GM12875 (cell line): ENCODE measurements around the gene ADA.

Experiments used
- H3K4me3 ChIP-seq: one replicate; pipeline ENCODE4 v1.5.1; 2011; ENCODE audit warnings: low read depth, low read length, control low read depth
- TF ChIP-seq, protein P1 (sequence below): IDR thresholded peaks from 2 replicates; pipeline ENCODE4 v1.5.1; 2011; ENCODE audit warnings: low read depth, mild to moderate bottlenecking, control low read depth, inconsistent platforms, low read length, moderate library complexity, borderline replicate concordance; ENCODE audit not compliant: insufficient read depth

Gene ADA

GRCh38 chr20:44584162-44584561 lies 67.3 kb downstream of the ADA start:
- TF ChIP-seq, protein P1, sequence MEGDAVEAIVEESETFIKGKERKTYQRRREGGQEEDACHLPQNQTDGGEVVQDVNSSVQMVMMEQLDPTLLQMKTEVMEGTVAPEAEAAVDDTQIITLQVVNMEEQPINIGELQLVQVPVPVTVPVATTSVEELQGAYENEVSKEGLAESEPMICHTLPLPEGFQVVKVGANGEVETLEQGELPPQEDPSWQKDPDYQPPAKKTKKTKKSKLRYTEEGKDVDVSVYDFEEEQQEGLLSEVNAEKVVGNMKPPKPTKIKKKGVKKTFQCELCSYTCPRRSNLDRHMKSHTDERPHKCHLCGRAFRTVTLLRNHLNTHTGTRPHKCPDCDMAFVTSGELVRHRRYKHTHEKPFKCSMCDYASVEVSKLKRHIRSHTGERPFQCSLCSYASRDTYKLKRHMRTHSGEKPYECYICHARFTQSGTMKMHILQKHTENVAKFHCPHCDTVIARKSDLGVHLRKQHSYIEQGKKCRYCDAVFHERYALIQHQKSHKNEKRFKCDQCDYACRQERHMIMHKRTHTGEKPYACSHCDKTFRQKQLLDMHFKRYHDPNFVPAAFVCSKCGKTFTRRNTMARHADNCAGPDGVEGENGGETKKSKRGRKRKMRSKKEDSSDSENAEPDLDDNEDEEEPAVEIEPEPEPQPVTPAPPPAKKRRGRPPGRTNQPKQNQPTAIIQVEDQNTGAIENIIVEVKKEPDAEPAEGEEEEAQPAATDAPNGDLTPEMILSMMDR, result no peak
- no peak overlapping the region for H3K4me3 ChIP-seq

DNA sequence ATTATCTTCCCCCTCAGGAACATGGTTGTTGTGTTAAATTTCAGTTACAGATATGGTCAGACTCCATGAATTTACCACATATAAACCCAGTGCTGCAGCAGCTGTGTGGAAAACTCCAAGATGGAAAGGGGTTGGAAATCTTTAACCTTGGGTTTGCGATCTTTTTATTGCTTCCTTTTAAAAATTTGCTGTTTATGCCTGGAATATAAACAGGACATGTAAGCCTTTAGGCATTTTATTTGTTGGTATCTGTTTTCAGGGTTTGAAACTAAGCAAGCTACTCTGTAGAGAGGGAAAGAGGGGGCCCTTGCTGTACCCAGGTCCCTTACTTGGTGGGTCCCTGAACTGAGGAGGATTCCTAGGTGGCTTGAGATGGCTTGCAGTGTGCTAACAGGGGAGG lies 68.3 kb downstream of the ADA start:
- TF ChIP-seq, protein P1, result no peak
- no peak overlapping the region for H3K4me3 ChIP-seq

DNA sequence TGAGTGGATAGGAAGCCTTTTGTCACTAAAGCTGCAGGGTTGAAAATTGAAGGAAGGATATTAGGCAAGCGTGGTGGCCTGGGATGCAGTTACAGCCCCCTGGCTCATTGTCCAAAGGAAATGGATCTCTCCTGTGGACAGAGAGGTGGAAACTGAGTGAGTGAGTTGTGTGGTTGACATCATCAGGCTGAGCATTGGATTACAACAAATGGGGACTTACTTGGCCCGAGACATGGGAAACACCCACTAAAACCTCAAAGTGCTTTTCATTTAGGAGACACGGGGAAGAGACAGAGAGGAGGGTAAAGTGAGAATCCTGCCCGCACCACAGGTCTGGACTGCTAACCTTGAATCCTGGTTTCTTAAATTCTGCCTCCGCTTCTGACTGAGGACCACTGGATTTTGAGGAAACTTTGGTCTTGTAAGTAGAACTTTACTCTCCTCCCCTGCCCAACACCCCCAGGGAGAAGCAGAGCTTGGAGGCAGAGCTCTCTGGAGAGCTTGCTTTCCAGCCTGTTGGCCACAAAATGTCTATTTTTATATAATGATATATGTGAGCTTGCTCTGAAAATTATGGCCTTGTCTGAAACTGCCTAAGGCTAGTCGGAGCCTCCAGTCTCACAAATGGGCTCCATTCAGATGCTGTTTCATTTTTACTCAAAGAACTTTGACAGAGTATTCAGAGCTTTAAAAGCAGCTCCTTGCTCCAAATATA lies 69.0 kb downstream of the ADA start, which contains the start of gene PKIG:
TSS of gene PKIG (plus strand) at position 269 of the 715 bp plus-strand sequence. CDS start 31,978 bp downstream, outside the sequence.
- no peak within 1 kb of the TSS for H3K4me3 ChIP-seq
- TF ChIP-seq, protein P1, result no peak

DNA sequence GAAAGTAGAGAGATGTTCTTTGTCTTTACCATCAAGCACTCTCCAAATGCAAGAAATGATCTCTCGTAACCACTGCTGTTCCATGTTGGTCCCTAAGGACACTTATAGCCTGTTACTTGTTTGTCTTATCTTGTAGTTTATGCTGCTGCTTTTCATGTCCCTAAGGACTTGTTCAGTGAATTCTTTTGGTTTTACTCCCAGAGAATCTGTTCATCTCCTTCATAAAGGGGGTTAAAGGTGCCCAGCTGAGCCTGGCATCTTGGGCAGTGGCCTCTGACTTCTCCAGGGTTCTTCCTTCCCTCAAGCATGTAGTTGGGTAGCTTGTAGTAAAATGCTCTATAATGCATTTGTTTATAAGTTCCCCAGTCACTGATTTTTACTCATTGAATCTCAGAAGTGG lies 70.0 kb downstream of the ADA start:
- TF ChIP-seq, protein P1, result no peak
- H3K4me3 ChIP-seq, result no peak overlapping the region

GRCh38 chr20:44580581-44581268 lies 70.8 kb downstream of the ADA start:
- H3K4me3 ChIP-seq, result no peak overlapping the region
- TF ChIP-seq, protein P1, result no peak

DNA sequence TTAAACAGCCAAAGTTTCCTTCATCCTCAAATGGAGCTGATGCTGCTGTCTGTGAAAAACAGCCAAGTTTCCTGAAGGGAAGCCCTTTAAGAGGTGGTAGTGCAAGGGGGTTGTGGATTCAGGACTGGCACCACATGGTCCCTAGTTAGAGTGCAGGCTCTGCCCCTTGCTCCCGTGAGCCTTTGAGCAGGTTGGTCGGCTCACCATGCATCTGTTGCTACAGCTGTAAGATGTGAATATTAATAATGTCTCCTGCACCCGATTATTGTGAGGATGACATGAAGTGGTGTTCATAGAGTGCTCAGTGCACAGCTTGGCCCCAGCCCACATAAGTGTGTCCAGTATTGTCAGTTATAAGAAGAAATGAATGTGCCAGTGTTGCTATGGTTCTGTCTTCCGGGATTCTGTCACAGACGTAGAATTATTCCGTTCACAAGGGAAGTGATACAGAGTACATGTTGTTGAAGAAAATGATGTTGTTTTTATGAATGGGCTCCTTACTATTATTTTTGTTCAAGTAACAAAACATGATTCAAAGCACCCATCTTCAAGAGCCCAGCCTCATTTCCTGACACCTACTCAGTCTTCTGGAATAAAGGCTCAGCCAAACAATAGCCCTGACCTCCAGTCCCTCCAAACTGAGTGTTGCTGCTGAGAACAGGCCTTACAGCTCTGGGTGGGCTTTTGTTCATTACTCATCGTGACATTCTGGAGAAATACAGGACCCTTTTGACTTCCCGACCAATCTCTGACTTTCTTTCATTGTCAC lies 72.0 kb downstream of the ADA start:
- TF ChIP-seq, protein P1, result no peak
- H3K4me3 ChIP-seq, result no peak overlapping the region
